ENCODE data around the gene ZC3H6.
"Not testable (repeated sequence)": the region's sequence is repeated elsewhere in the genome, so short reads cannot be mapped to it uniquely, and the experiment has no call there.

Gene ZC3H6

GRCh38 chr2:112276954-112277353 lies 1.6 kb downstream of the ZC3H6 start:
- DNase-seq = no peak

- no peak for DNase-seq
Observed at GRCh38 chr2:112277596-112278220, 2.3 kb downstream of the ZC3H6 start.

GRCh38 chr2:112282066-112282465 lies 6.7 kb downstream of the ZC3H6 start:
- DNase-seq = not testable (repeated sequence)

DNA sequence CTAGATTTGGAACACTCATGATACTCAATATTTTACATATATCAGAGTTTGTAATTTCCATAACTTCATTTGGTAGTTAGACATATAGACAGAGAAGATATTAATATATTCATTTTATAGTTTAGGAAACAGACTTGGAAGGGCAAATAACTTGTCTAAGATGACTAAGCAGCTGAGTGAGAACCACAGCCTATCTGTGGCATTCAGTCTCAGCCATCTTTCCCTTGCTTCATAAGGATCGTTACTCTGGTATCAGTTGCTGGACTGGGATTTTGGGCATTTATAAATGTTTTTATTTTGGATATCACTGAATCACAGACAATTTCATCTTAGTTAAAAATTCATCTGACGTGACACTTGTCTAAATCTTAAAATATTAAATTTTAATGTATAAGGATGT lies 8.1 kb downstream of the ZC3H6 start:
- DNase-seq = not testable (repeated sequence)

DNA sequence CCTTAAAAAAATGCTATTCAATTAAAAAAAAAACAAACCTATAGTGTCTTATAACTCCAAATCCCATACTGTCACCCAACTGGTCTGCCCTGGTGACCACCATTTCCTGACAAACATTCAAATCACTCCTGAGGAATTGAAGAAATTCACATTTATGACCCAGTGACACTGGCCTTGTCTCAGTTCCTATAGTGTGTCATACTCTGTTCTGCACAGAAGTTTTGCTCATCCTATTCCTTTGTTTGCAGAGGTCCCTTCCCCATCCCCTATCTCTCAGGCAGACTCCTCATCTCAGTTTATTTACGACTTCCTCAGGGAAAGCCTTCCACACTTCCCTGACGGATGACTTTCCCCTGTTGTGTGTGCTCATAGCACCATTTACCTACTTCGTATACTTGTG lies 14.7 kb downstream of the ZC3H6 start:
- DNase-seq = no peak

GRCh38 chr2:112290648-112291047 lies 15.3 kb downstream of the ZC3H6 start:
- DNase-seq = no peak

GRCh38 chr2:112293636-112294401 lies 18.4 kb downstream of the ZC3H6 start:
- DNase-seq = no peak

- DNase-seq = no peak
Observed at GRCh38 chr2:112295407-112296078, 20.1 kb downstream of the ZC3H6 start.

DNA sequence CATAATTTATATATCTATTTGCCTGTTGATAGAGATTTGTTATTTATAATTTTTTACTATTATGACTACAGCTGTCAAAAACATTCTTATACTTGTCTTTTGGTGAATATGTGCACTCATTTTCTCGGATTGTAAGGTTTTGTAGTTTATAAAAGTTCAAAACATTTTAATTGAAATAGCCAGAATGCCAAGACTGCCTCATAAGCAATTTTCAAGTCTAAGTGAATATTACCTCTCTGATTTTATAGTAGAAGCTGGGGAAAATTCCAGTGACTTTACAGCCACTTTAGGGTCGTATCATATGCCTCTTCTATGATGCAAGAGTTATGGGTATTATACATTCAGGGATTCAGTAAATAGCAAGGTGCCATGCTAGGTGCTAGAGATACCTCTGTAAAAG lies 21.0 kb downstream of the ZC3H6 start:
- no peak for DNase-seq

GRCh38 chr2:112301171-112301584 lies 25.8 kb downstream of the ZC3H6 start:
- DNase-seq = no peak

GRCh38 chr2:112301973-112302372 lies 26.6 kb downstream of the ZC3H6 start:
- no peak for DNase-seq

DNA sequence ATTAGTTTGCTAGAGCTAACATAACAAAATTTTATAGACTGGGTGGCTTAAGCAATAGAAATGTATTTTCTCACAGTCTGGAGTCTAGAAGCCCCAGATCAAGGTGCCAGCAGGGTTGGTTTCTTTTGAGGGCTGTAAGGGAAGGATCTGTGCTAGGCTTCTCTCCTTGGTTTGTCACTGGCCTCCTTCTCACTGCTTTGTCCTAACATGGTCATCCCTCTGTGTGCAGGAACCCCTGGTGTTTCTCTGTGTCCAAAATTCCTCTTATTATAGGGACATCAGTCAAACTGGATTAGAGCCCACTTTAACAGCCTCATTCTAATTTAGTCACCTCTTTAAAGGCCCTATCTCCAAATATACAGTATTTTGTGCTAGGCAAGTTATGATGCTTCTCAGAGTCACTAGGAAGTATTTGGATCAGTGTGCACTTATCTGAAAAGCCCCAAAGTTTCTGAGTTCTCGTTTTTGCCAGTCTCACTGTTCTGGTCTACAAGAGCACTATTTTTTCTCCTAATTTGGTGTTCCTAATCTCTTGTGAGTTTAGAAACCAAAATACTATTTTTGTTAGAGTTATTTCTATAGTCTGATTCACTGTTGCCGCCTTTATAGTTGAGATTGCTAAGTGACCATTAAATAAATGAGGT lies 29.0 kb downstream of the ZC3H6 start:
- DNase-seq = no peak

DNA sequence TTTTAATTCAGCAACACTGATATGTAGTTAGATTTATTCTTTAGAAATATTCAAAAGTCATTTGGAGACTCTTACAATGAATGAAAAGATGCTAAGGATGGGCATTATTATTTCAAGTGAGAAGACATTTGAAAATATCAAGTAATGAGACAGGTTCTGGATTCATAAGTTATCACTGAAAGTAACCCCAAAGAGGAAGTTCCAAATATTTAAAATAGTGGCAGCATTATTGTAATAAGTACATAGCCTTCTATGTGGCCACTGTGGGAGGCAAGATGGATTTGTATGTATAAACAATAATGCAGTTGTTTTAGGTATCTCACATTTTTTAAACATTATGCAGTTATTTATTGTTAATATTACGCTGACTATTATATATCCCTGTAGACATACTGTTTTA lies 29.7 kb downstream of the ZC3H6 start:
- no peak for DNase-seq

- no peak for DNase-seq
Observed at GRCh38 chr2:112310906-112311305, 35.5 kb downstream of the ZC3H6 start.

DNA sequence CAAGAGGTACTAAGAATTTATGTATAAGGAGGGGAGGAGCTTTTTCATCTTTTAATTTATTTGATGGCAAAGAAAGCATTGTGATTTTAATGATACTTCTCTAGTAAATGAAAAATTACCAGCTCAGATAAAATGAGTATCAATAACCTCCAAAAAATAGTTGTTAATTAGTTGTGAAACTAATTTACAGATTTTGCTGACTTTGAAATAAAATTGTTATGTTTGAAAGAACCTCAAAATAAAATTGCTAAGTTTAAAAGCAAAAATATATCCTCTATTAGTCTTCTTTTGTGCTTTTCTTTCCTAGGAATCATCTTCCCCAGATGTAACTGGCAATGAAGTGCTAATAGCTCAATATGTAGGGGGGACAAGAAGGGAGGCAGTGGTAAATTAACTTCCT lies 36.5 kb downstream of the ZC3H6 start:
- no peak for DNase-seq

GRCh38 chr2:112312821-112313220 lies 37.4 kb downstream of the ZC3H6 start:
- no peak for DNase-seq

- DNase-seq = no peak
Observed at GRCh38 chr2:112314856-112315255, 39.5 kb downstream of the ZC3H6 start.

DNA sequence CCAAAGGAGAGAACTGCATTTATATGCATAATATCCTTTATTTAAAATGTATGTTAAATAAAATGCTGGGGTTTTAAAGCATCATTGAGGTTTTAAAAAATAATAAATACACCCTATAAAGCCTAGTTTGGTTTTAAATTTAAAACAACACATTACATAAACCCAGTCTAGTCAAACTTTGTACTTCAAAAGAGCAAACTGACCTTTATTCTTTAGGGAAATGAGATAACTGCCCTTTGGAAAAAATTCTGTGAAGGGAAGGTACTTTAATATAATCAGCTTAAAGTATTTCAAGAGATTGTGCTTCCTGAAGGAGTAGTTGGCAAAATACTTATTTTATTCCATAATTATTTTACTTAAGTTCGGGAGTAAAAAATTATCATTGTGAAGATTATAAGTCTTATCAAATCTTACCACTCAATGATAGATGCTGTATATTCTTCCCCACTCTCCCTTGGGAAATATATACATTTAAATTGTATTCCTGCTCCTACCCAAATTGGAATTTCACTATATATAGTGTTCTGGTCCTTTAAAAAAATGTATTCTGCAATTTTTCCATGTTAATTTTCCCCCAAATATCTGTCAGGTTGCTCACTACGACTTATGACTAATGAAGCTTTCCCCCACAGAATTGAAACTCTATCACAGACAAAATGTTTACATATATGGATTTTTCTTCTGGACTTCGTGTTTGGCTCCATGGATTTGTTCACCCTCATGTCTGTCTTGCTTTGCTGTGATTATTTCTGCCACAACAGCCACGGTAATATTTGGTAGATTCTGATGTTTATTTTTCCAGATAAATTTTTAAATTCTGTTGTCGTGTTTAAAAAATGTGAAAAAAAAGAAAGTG lies 42.1 kb downstream of the ZC3H6 start:
- no peak for DNase-seq

- no peak for DNase-seq
Observed at GRCh38 chr2:112318515-112318914, 43.1 kb downstream of the ZC3H6 start.

GRCh38 chr2:112321375-112322320 lies 46.3 kb downstream of the ZC3H6 start:
- no peak for DNase-seq

DNA sequence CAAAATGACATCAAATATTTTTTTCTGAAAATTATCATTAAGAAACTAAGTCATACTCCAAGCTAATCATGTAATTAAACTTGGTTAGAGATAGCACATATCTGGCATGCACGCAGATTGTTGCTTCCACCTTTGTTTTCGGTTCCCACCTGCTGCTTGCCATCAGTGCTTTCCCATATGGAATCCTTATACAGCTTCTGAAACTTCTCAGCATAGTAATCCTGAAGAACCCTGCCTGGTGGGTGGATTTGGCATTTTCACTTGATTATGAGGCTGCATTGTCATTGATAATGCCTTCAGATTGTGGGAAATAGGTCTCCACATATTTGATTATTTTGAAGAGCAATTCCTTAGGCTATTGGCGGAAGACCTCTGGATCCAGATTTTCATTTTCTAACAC lies 47.5 kb downstream of the ZC3H6 start:
- DNase-seq = no peak

Measured in activated CD4-positive, CD25-positive, alpha-beta regulatory T cell (primary cell).